OCI-LY1 (cell line): ENCODE results near the gene TTLL5.

Experiments
- H2AFZ ChIP-seq: fragments of 200-600 bp; sonication (generic), shearing (Covaris generic); 2 replicates; pipeline ENCODE4 v1.6.0; 2014; ENCODE audit warnings: antibody characterized with exemption, mild to moderate bottlenecking, low read length
- H3F3A ChIP-seq: fragments of 200-600 bp; sonication (generic), shearing (Covaris generic); 2 replicates; pipeline ENCODE4 v1.6.0; 2014; ENCODE audit warnings: mild to moderate bottlenecking, antibody characterized with exemption, low read length, moderate library complexity; ENCODE audit not compliant: insufficient read depth
- H3K27ac ChIP-seq: fragments of 200-600 bp; sonication (generic); 2 replicates; pipeline ENCODE4 v1.5.1; 2014; ENCODE audit warnings: low read length, mixed run types, mild to moderate bottlenecking, low read depth; ENCODE audit not compliant: poor library complexity, severe bottlenecking
- H3K27me3 ChIP-seq: fragments of 200-600 bp; sonication (generic); 2 replicates; pipeline ENCODE4 v1.6.0; 2014; ENCODE audit warnings: antibody characterized with exemption, mild to moderate bottlenecking, low read length, moderate library complexity; ENCODE audit not compliant: insufficient read depth
- H3K36me3 ChIP-seq: fragments of 200-600 bp; sonication (generic); 2 replicates; pipeline ENCODE4 v1.6.1; 2014; ENCODE audit warnings: mild to moderate bottlenecking, antibody characterized with exemption, low read length, moderate library complexity, mixed read lengths; ENCODE audit not compliant: insufficient read depth
- H3K4me1 ChIP-seq: fragments of 200-600 bp; sonication (generic); 2 replicates; pipeline ENCODE4 v1.5.1; 2014; ENCODE audit warnings: mild to moderate bottlenecking, low read length, moderate library complexity; ENCODE audit not compliant: insufficient read depth, severe bottlenecking
- H3K4me2 ChIP-seq: fragments of 200-600 bp; sonication (generic), shearing (Covaris generic); 2 replicates; pipeline ENCODE4 v1.6.1; 2014; ENCODE audit warnings: low read length
- H3K4me3 ChIP-seq: fragments of 200-600 bp; sonication (generic); 2 replicates; pipeline ENCODE4 v1.5.1; 2014; ENCODE audit warnings: low read length, low read depth, mild to moderate bottlenecking, mixed read lengths; ENCODE audit not compliant: poor library complexity, severe bottlenecking
- H3K79me2 ChIP-seq: fragments of 200-600 bp; shearing (Covaris generic); 2 replicates; pipeline ENCODE4 v1.6.1; 2016; ENCODE audit warnings: mixed run types, low read length, mixed read lengths; ENCODE audit not compliant: insufficient read depth
- H3K9ac ChIP-seq: fragments of 200-600 bp; sonication (generic), shearing (Covaris generic); 2 replicates; pipeline ENCODE4 v1.6.1; 2014; ENCODE audit warnings: mild to moderate bottlenecking, low read length, mixed read lengths
- H3K9me2 ChIP-seq: fragments of 200-600 bp; sonication (generic), shearing (Covaris generic); 2 replicates; pipeline ENCODE4 v1.6.1; 2014; ENCODE audit warnings: low read depth, mild to moderate bottlenecking, low read length, mixed read lengths
- H3K9me3 ChIP-seq: fragments of 200-600 bp; shearing (Covaris generic); 2 replicates; pipeline ENCODE4 v1.6.1; 2014; ENCODE audit warnings: low read length, mixed read lengths
- H4K20me1 ChIP-seq: fragments of 200-600 bp; sonication (generic), shearing (Covaris generic); 2 replicates; pipeline ENCODE4 v1.6.0; 2016; ENCODE audit warnings: mild to moderate bottlenecking, low read length; ENCODE audit not compliant: insufficient read depth
- EZH2 ChIP-seq: fragments of 200-600 bp; sonication (generic), shearing (Covaris generic); IDR thresholded peaks from 2 replicates; pipeline ENCODE4 v1.8.0; 2017; ENCODE audit warnings: borderline replicate concordance, mixed run types, mild to moderate bottlenecking, antibody characterized with exemption, low read length, moderate library complexity, mixed read lengths
- TF ChIP-seq, protein P1 (sequence below): fragments of 200-600 bp; sonication (generic), shearing (Covaris generic); IDR thresholded peaks from 2 replicates; pipeline ENCODE4 v1.5.1; 2017; ENCODE audit warnings: mild to moderate bottlenecking, antibody characterized with exemption, low read length, moderate library complexity, mixed read lengths

The TTLL5 gene

DNA sequence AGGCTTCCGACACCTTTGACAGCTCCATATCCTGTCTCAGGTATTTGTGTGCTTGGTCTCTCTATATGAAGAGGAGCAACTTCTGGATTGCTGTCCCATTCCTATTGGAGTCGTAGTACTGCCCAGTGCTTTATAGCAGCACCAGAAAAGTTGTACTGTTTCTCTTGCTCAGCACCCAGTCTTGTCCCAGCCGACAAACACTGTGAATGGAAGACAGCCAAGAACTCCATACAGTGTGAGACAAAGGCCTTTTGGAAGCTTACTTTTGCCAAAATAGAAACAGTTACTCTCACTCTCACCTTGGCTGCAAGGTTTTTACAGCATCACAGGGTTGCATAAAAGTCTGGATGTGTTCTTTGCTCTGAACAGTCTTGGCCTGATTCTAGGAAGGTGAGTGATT lies 215.5 kb downstream of the TTLL5 start:
- no peaks in the 10 kb centered on the region for H3K27me3 ChIP-seq
- H3K4me2 ChIP-seq = no peak overlapping the region
- no peaks in the 10 kb centered on the region for H3K9me2 ChIP-seq
- no peaks in the 10 kb centered on the region for H3F3A ChIP-seq
- TF ChIP-seq, protein P1, sequence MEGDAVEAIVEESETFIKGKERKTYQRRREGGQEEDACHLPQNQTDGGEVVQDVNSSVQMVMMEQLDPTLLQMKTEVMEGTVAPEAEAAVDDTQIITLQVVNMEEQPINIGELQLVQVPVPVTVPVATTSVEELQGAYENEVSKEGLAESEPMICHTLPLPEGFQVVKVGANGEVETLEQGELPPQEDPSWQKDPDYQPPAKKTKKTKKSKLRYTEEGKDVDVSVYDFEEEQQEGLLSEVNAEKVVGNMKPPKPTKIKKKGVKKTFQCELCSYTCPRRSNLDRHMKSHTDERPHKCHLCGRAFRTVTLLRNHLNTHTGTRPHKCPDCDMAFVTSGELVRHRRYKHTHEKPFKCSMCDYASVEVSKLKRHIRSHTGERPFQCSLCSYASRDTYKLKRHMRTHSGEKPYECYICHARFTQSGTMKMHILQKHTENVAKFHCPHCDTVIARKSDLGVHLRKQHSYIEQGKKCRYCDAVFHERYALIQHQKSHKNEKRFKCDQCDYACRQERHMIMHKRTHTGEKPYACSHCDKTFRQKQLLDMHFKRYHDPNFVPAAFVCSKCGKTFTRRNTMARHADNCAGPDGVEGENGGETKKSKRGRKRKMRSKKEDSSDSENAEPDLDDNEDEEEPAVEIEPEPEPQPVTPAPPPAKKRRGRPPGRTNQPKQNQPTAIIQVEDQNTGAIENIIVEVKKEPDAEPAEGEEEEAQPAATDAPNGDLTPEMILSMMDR = no peak
- no peak for TF ChIP-seq EZH2
- H3K27ac ChIP-seq = no peak overlapping the region
- H3K79me2 ChIP-seq = no peaks in the 10 kb centered on the region
- no peak overlapping the region for H2AFZ ChIP-seq
- no peak overlapping the region for H3K9ac ChIP-seq
- no peak overlapping the region for H3K4me3 ChIP-seq
- no peaks in the 10 kb centered on the region for H3K9me3 ChIP-seq
- H3K36me3 ChIP-seq = no peaks in the 10 kb centered on the region
- no peaks in the 10 kb centered on the region for H3K4me1 ChIP-seq
- no peaks in the 10 kb centered on the region for H4K20me1 ChIP-seq

- H3K36me3 ChIP-seq = no peaks in the 10 kb centered on the region
- H3K4me1 ChIP-seq = no peaks in the 10 kb centered on the region
- H3F3A ChIP-seq = no peaks in the 10 kb centered on the region
- no peak overlapping the region for H3K27ac ChIP-seq
- no peaks in the 10 kb centered on the region for H3K9me2 ChIP-seq
- no peak overlapping the region for H3K9ac ChIP-seq
- H3K79me2 ChIP-seq = no peaks in the 10 kb centered on the region
- no peaks in the 10 kb centered on the region for H4K20me1 ChIP-seq
- H3K27me3 ChIP-seq = no peaks in the 10 kb centered on the region
- no peaks in the 10 kb centered on the region for H3K9me3 ChIP-seq
- no peak overlapping the region for H2AFZ ChIP-seq
- H3K4me3 ChIP-seq = no peak overlapping the region
- TF ChIP-seq EZH2 = no peak
- TF ChIP-seq, protein P1 = no peak
- H3K4me2 ChIP-seq = no peak overlapping the region
Observed at GRCh38 chr14:75877292-75877691, 216.2 kb downstream of the TTLL5 start.

- Histone ChIP-seq H3K27ac (no peak overlapping the region), H3K79me2 (no peaks in the 10 kb centered on the region), H3K4me2 (no peak overlapping the region), H3K27me3 (no peaks in the 10 kb centered on the region), H2AFZ (no peak overlapping the region), H3K9me3 (no peaks in the 10 kb centered on the region), H3K9ac (no peak overlapping the region), H3F3A (no peaks in the 10 kb centered on the region), H3K4me1 (no peaks in the 10 kb centered on the region), H3K36me3 (no peaks in the 10 kb centered on the region), H4K20me1 (no peaks in the 10 kb centered on the region), H3K9me2 (no peaks in the 10 kb centered on the region), H3K4me3 (no peak overlapping the region)
- TF ChIP-seq EZH2 = no peak
- TF ChIP-seq, protein P1 = no peak
Observed at GRCh38 chr14:75877884-75878283, 216.8 kb downstream of the TTLL5 start.
